ENCODE data around the gene RAD51B. TPM values are rescaled to one million over a fixed set of nuclear protein-coding genes. Genes with fewer than 3 reads are reported as not detected.

The RAD51B gene
- total RNA-seq, 1 experiment from 2014 or later, result 8.5 TPM

DNA sequence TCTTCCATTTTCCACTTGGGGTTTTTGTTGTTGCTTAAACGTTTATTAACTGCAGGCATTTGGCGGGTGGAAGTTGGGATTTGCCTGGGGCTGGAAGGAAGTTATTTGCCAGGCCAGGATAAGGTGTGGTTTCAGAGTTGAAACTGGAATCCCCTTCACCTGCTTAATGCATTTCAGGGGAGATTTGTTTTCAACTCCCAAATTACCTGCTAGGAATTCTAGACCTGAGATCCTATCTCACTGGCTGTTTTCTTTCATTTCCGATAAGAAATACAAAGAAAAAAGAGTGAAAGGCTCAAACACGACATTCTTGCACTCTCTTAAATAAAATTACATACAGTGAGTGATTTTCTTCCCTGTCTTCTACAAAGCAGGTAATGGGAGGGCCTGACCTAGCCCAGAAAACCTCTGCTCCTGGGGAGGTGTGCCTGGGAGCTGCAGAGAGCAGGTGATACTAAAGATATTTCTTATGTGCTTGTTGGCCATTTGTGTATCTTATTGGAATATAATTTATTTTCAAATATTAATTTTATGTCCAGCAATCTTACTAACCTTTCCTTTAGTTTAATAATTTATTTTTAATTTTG lies 695.1 kb downstream of the RAD51B start:
- CTCF ChIA-PET, result no interaction called here
- intact Hi-C loops (cut with micrococcal nuclease; ENCODE audit: unreplicated experiment), result no loop called here
- DNase-seq (ENCODE audit: low read depth, low spot score), result no peak

DNA sequence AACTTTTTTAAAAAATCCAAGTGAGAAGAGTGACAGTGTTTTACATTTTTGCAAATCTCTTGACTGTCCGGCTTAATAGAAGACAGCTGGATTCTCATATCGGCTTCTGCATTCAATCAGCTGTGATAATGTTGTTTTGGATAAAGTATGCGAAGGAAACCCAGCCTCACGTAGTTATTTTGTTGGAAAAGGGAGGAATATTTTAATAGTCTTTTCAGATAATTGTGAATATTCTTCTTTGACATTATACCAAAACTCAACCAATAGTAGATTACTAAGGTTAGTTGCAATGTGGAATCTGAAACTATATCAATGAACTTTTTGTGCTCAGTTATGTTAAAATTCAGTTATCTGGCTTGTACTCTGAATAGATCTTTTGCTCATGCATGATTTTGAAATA lies 696.8 kb downstream of the RAD51B start:
- no TSS peak for BruUV-seq (replicated peaks)
- H3K27ac ChIP-seq (ENCODE audit: low read length), result no peak overlapping the region
- TF ChIP-seq, protein P1, sequence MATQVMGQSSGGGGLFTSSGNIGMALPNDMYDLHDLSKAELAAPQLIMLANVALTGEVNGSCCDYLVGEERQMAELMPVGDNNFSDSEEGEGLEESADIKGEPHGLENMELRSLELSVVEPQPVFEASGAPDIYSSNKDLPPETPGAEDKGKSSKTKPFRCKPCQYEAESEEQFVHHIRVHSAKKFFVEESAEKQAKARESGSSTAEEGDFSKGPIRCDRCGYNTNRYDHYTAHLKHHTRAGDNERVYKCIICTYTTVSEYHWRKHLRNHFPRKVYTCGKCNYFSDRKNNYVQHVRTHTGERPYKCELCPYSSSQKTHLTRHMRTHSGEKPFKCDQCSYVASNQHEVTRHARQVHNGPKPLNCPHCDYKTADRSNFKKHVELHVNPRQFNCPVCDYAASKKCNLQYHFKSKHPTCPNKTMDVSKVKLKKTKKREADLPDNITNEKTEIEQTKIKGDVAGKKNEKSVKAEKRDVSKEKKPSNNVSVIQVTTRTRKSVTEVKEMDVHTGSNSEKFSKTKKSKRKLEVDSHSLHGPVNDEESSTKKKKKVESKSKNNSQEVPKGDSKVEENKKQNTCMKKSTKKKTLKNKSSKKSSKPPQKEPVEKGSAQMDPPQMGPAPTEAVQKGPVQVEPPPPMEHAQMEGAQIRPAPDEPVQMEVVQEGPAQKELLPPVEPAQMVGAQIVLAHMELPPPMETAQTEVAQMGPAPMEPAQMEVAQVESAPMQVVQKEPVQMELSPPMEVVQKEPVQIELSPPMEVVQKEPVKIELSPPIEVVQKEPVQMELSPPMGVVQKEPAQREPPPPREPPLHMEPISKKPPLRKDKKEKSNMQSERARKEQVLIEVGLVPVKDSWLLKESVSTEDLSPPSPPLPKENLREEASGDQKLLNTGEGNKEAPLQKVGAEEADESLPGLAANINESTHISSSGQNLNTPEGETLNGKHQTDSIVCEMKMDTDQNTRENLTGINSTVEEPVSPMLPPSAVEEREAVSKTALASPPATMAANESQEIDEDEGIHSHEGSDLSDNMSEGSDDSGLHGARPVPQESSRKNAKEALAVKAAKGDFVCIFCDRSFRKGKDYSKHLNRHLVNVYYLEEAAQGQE (IDR thresholded peaks at IDR 0.05; ENCODE audit: insufficient read depth in 1 of 2, low read depth in 2 of 2, low read length in 1 of 2), result no peak
- no peak for TF ChIP-seq POLR2AphosphoS5 (IDR thresholded peaks at IDR 0.05; ENCODE audit: low read depth, low read length)
- no peak for TF ChIP-seq SIN3A (IDR thresholded peaks at IDR 0.05; ENCODE audit: borderline replicate concordance, insufficient read depth, low read depth, low read length)
- no peak for TF ChIP-seq CTCF (IDR thresholded peaks at IDR 0.05)
- no peak for TF ChIP-seq TCF7L2 (IDR thresholded peaks at IDR 0.05; ENCODE audit: low read depth, low read length)
- H3K4me3 ChIP-seq (ENCODE audit: low read depth in 2 of 2, low read length in 2 of 2), result no peak overlapping the region
- ATAC-seq (no peak), DNase-seq (ENCODE audit: low read depth, low spot score) (no peak)
- H3K27me3 ChIP-seq (ENCODE audit: control insufficient read depth, insufficient read depth, low read length), result no peaks in the 10 kb centered on the region
- POLR2A ChIA-PET, result no interaction called here
- CTCF ChIA-PET, result no interaction called here
- in situ Hi-C loops (cut with HindIII; ENCODE audit: low pct_unique_long_range_greater_than_20kb, low sequenced_read_pairs), result no loop called here
- no peaks in the 10 kb centered on the region for H3K9me3 ChIP-seq (ENCODE audit: control insufficient read depth, insufficient read depth, low read depth, low read length)
- no peaks in the 10 kb centered on the region for H3K4me1 ChIP-seq (ENCODE audit: control insufficient read depth, insufficient read depth, low read length)
- H3K36me3 ChIP-seq (ENCODE audit: control insufficient read depth, insufficient read depth, low read length), result no peaks in the 10 kb centered on the region
- intact Hi-C loops (cut with micrococcal nuclease; ENCODE audit: unreplicated experiment), result no loop called here

More for the DNA sequence above, 695.1 kb downstream of the RAD51B start:
- no peak overlapping the region for H3K4me3 ChIP-seq (ENCODE audit: low read depth in 2 of 2, low read length in 2 of 2)
- H3K27me3 ChIP-seq (ENCODE audit: control insufficient read depth, insufficient read depth, low read length), result no peaks in the 10 kb centered on the region
- BruUV-seq (replicated peaks), result no TSS peak
- POLR2A ChIA-PET, result no interaction called here
- H3K27ac ChIP-seq (ENCODE audit: low read length), result no peak overlapping the region
- in situ Hi-C loops (cut with HindIII; ENCODE audit: low pct_unique_long_range_greater_than_20kb, low sequenced_read_pairs), result no loop called here
- TF ChIP-seq SIN3A (IDR thresholded peaks at IDR 0.05; ENCODE audit: borderline replicate concordance, insufficient read depth, low read depth, low read length) (no peak), POLR2AphosphoS5 (IDR thresholded peaks at IDR 0.05; ENCODE audit: low read depth, low read length) (no peak), TCF7L2 (IDR thresholded peaks at IDR 0.05; ENCODE audit: low read depth, low read length) (no peak), CTCF (IDR thresholded peaks at IDR 0.05) (no peak)
- TF ChIP-seq, protein P1 (IDR thresholded peaks at IDR 0.05; ENCODE audit: insufficient read depth in 1 of 2, low read depth in 2 of 2, low read length in 1 of 2), result no peak
- H3K36me3 ChIP-seq (ENCODE audit: control insufficient read depth, insufficient read depth, low read length), result no peaks in the 10 kb centered on the region
- no peaks in the 10 kb centered on the region for H3K4me1 ChIP-seq (ENCODE audit: control insufficient read depth, insufficient read depth, low read length)
- no peak for ATAC-seq
- H3K9me3 ChIP-seq (ENCODE audit: control insufficient read depth, insufficient read depth, low read depth, low read length), result no peaks in the 10 kb centered on the region
